Frontal cortex (tissue), 4 donors: ENCODE results near the gene ROR2. TPM values are rescaled to one million over a fixed set of nuclear protein-coding genes. Genes with fewer than 3 reads are reported as not detected.
"Not testable (repeated sequence)": the region's sequence is repeated elsewhere in the genome, so short reads cannot be mapped to it uniquely, and the experiment has no call there.

Experiments used
- DNase-seq, 2 donors: peaks; one replicate each; pipeline ENCODE4 v3.0.0; 2012; ENCODE audit warnings: low spot score in 2 of 2
- FAIRE-seq: peaks from 2 replicates; lab custom pipeline; 2012; peaks lifted over from hg19 to GRCh38; lab: Jason Lieb, UNC
- total RNA-seq: library from RNA; depleted of rRNA; stranded (reverse); fragments of >200 nt; gene quantifications from one replicate; pipeline ENCODE4 v1.2.3, GENCODE V29; 2014
- donor health status: control.
- donor health status: control.
- donor health status: control.

The ROR2 gene
- total RNA-seq, 1 donor from 2014 or later: 0.82 TPM

- FAIRE-seq (no peak), DNase-seq (no peak)
Observed at GRCh38 chr9:91810286-91810905, 139.6 kb downstream of the ROR2 start.

GRCh38 chr9:91809581-91810285 is 140.3 kb downstream of the ROR2 start:
- FAIRE-seq (no peak), DNase-seq (peak in 1 of 2 donors; percentile 31)

GRCh38 chr9:91807643-91808246 is 142.3 kb downstream of the ROR2 start:
- DNase-seq: no peak
- no peak for FAIRE-seq

- FAIRE-seq: no peak
- DNase-seq: no peak
Observed at GRCh38 chr9:91805031-91805430, 145.0 kb downstream of the ROR2 start.

GRCh38 chr9:91803970-91804752 is 145.9 kb downstream of the ROR2 start:
- FAIRE-seq: no peak
- DNase-seq: no peak

GRCh38 chr9:91803151-91803940 is 146.7 kb downstream of the ROR2 start:
- FAIRE-seq (no peak), DNase-seq (no peak)

- FAIRE-seq: no peak
- DNase-seq: no peak
Observed at GRCh38 chr9:91802391-91802790, 147.6 kb downstream of the ROR2 start.

GRCh38 chr9:91800473-91801030 is 149.5 kb downstream of the ROR2 start:
- DNase-seq: no peak
- no peak for FAIRE-seq

- FAIRE-seq: no peak
Observed at GRCh38 chr9:91799113-91799744, 150.8 kb downstream of the ROR2 start.

GRCh38 chr9:91798273-91799112 is 151.5 kb downstream of the ROR2 start:
- not testable (repeated sequence) for FAIRE-seq, DNase-seq

More at GRCh38 chr9:91799113-91799744, 150.8 kb downstream of the ROR2 start:
- no peak for DNase-seq

- not testable (repeated sequence) for DNase-seq, FAIRE-seq
Observed at GRCh38 chr9:91797517-91797916, 152.5 kb downstream of the ROR2 start.

- not testable (repeated sequence) for FAIRE-seq
Observed at GRCh38 chr9:91796516-91796915, 153.5 kb downstream of the ROR2 start.

GRCh38 chr9:91795598-91796241 is 154.3 kb downstream of the ROR2 start:
- FAIRE-seq: no peak
- no peak for DNase-seq

More at GRCh38 chr9:91796516-91796915, 153.5 kb downstream of the ROR2 start:
- not testable (repeated sequence) for DNase-seq

GRCh38 chr9:91793371-91793770 is 156.7 kb downstream of the ROR2 start:
- DNase-seq, FAIRE-seq: not testable (repeated sequence)

GRCh38 chr9:91790917-91791316 is 159.1 kb downstream of the ROR2 start:
- DNase-seq (no peak), FAIRE-seq (no peak)

GRCh38 chr9:91789941-91790340 is 160.1 kb downstream of the ROR2 start:
- FAIRE-seq (no peak), DNase-seq (no peak)

GRCh38 chr9:91787931-91788330 is 162.1 kb downstream of the ROR2 start:
- DNase-seq: no peak
- no peak for FAIRE-seq
